ENCODE results near the gene OTOGL.
"Not testable (repeated sequence)": the region's sequence is repeated elsewhere in the genome, so short reads cannot be mapped to it uniquely, and the experiment has no call there.

The OTOGL gene

DNA sequence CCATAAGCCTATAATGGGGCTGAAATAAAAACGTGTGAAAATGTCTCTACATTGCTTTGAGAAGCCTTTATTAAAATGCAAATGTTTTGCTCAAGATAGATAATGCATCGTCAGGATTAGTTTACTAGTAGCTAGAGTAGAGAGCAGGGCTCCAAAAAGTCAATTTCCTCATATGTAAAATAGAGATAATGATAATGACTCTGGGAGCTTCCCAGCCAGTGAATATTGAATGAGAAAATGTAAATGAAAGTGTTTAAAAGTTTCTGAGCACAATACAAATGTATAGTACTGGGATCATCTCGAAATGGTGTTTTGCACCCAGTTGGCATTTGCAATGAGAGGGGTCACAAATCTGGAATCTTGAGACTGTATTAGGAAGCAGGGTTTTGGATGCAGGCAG lies 135.3 kb downstream of the OTOGL start:
- no peak for DNase-seq

DNA sequence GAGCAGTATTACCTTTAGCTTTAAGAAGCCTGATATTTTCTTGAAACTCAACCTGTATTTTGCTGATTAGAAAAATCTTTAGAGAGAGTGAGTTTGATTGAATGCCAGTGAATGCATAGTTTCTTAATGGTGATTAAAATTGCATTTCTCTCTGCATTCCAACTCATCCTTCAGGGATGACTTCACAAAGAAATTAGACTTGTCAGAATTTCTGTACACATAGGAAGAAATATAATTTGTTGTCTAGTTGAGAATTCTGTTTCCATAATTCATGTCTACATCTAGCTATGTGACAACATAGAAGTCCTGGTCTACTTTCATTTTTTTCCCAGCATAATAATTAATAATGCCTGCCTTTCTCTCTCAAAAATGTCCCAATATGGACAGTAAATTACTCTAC lies 136.6 kb downstream of the OTOGL start:
- DNase-seq = no peak

DNA sequence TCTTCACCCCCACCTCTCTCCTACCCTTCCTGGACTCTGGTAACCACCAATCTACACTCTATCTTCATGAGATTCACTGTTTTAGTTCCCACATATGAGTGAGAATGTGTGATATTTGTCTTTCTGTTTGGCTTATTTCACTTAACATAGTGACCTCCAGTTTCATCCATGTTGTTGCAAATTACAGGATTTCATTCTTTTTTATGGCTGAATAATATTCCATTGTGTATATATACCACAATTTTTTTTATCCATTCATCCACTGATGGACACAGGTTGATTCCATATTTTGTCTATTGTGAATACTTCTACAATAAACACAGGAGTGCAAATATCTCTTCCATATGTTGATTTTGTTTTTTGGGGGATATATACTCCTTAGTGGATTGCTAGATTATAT lies 140.5 kb downstream of the OTOGL start:
- DNase-seq = no peak

DNA sequence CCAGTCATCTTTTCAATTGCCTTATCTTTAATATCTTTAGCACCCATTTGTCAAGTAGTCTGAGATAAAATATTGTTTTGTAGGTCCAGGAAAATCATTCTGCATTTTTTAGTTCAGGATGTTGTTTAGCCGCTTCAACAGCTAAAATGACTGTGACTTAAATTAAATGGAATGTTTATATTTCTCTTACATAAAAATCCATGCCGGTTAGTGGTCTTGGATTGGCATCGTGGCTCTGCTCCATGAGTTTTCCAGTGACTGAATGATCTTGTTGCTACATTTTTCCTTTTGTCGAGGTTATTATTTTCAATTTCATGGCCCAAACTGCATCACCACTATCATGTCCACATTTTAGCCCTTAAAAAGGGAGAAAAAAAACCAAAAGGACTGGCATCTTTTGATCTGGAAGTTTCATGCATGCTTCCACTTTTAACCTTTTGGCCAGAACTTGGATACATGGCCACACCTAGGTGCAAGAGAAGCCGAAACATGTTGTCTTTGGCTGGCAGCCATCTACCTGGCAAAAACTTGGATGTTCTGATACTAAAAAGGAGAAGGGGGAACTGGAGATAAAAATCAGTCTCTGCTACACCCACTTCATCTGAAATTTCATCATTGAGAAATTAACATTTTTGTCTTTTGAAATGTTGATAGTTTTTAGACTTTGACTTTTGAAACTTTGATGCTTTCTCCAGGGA lies 142.4 kb downstream of the OTOGL start:
- no peak for DNase-seq

DNA sequence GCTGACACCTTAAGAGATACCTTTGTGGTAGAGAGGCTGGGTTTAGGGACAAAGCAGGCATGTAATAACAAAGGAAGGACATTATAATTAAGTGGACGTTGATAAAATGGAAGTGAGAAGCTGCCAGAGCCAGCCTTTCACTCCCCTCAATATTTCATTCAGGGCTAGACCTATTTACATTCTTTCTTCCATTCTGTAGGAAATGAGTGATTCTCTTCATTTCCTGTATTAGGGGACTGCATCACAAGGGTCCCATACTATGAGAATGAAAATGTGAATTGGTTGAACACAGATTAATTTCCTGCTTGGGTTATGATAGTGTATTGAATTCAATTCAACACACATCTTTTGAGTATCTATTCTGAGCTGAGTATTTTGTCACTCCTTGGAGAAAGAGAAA lies 143.0 kb downstream of the OTOGL start:
- DNase-seq = no peak

DNA sequence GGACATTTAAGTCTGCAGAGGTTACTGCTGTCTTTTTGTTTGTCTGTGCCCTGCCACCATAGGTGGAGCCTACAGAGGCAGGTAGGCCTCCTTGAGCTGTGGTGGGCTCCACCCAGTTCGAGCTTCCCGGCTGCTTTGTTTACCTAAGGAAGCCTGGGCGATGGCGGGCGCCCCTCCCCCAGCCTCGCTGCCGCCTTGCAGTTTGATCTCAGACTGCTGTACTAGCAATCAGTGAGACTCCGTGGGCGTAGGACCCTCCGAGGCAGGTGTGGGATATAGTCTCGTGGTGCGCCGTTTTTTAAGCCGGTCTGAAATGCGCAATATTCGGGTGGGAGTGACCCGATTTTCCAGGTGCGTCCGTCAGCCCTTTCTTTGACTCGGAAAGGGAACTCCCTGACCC lies 150.2 kb downstream of the OTOGL start:
- DNase-seq = not testable (repeated sequence)

DNA sequence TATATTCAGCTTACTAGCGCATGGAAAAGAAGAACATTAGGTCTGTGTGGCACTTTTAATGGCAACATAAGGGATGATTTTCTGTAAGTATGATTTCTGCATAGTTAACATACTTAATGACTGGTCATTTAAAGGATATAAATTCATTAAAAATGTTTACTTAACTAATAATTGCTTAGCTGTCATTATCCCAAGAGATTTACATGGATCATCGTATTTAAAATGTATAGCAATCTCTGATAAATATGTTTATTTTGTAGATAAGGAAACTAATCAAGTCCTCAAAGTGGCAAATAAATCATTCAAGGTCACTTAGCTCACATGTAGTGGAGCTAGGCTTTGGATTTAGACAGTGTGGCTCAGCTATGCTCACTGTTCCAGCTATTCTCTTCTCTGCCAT lies 158.6 kb downstream of the OTOGL start:
- DNase-seq = no peak

DNA sequence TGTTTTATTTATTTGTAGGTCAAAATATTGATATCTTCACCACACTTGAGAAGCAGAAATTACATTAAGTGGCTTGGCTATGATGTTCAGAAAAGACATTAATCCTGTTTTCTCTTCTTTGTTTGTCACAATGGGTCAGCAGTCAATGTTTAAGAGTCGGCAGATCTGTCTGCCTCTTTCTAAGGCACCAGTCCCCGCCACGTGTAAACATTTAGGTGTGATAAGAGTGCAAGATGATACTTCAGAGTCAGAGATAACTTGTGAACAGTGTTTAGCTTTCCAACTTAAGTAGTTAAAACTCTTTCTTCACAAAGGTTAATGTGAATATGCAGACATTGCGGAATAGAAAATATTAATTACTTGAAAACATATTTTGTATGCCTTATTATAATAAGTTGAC lies 160.9 kb downstream of the OTOGL start:
- no peak for DNase-seq

DNA sequence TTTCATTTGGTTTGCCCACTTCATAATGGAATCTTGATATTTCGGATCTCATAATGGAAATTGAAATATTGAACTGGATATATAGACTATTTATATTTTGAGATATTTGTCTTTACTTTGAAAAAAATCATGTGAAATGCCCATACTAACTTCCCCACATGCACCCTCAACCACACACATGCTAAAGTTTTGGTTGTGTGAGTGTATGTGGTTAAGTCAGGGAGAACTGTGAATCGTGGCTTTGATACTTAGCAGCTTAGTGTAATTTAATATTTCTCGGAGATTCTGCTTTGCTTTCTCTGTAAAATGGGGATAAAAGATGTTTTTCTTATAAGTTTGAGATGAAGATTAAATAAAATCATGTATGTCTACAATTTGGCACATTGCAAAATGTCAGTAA lies 162.1 kb downstream of the OTOGL start:
- no peak for DNase-seq

DNA sequence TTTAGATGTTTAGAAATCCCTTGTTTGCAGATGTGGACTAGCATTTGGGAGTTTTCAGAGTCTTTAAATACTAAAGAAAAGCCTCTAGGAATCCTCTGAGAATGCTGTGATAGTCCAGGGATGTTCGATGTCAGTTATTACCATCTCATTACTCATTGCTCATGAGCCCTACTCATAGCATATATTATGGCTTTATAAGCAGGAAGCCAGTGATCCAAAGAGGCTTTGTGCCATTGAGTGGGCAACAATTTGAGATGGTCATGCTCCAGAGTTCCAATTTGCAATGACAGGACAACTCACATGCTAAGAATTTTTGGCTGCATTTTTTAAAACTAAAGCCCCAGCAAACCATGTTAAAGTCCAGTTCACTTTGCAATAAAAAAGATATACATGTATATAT lies 163.0 kb downstream of the OTOGL start:
- no peak for DNase-seq

DNA sequence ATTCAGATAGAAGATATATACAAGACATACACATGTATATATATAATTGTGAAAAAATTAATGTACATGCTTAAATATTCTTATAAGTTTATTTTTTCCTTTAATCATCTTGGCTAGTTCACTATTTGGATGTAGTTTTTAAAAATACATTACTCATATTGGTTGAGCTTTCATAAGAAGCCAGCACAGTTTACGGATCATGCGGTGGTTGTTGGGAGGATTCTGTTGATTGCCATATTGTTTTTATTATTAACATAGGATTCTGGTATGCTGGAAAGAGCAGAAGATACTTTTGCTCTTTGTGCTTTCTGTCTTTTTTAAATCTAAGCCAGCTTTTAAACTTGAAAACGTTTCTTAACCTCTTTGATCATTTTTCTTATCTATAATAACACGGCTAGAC lies 163.4 kb downstream of the OTOGL start:
- DNase-seq = no peak

DNA sequence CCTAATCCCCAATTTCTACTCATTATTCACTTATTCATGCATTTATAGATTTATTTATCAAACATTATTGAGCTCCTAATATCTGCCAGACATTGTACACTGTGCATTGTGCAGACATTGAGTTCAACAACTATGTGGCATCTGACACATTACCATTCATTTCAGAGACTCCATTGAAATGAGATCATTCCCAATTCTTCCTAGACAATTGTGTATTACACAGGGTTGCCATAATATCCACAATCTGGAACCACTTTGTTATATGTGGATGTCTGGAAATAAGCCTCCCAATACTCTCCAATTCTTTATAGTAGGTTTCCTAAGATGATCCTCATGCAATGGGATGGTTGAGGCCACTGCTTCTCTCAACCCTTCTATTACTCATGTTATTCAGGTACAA lies 165.0 kb downstream of the OTOGL start:
- DNase-seq = no peak

DNA sequence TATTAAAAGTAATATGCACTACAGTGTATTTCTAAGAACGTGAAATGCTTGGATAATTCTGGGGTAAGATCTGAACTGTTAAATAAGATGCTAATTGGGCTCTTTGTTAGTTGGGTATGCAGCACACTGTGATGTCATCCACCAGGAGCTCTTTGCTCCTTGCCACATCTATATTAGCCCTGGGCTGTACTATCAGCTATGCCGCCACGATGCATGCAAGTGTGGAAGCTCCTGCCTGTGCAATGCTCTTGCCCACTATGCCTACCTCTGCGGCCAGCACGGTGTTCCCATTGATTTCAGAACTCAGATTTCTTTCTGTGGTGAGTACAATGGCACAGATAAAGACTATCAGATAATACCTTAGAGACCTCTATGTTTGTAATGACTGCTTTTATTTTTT lies 165.6 kb downstream of the OTOGL start:
- no peak for DNase-seq

DNA sequence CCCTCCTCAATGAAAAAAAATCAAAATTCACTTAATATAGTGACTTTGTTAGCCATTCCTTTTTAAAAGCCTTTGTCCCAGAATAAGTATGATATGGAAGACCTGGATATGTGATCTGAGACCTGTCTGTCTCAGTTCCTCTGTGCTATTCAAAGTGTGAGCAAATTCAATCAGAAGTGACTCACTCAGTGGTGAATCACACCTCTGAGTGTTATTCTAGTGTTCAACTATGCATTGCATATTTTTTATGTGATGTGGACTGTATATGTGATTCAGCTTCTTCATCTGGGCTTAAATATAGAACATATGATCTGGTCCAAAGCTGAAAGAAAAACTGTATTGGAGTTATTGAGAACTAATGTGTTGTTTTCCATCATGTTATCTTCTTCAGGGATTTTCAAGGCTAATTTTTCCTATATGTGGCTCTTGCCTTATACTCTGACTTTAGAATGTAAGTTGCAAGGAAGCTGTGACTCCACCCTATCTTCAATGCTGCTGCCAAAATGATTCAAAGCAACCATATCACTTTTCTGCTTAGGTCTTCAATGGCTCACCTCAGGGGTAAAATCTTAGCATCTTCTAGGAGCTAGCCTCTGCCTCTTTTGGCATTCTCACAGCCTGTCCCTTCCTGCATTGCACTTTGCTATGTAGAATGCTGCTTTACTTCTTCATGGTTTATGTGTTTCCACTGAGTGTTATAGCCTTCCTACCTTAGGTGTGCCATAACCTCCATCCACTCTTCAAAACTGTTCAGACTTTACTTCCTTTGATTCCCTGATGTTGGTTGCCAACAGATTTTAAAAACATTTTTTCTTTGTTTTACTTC lies 169.8 kb downstream of the OTOGL start:
- DNase-seq = no peak

DNA sequence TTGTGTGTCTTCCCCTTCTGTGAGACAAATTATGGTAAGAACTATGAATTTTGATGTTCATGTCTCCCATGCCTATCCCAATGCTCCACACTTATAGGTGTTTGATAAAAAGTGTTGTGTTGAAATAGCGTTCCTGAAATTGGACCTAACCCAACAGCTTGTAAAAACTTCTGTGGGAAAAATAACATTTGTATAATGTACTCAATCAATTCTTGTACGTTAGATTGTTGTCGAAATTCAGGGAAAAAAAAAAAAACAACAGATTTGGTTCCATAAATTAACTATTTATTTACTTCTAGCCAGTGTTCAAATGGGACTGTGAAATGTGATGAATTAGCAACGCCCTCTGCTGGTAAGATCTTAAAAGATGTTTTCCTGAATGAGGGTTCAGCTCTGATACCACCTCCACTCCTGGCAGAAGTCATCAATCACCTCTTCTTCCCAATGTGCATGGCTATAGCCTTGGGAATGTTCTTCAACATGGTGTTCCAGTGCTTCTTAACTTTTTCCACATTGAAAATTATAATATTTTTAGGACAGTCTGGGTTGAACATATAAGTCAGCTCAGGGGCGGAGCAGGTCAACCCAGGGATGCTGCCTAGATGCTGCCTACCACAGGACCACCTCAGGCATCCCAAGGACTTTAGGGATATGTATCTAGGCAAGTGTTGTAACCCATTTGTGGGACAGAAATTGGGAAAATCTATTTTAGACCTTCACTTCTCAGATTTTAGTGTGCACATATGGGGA lies 170.6 kb downstream of the OTOGL start:
- no peak for DNase-seq

DNA sequence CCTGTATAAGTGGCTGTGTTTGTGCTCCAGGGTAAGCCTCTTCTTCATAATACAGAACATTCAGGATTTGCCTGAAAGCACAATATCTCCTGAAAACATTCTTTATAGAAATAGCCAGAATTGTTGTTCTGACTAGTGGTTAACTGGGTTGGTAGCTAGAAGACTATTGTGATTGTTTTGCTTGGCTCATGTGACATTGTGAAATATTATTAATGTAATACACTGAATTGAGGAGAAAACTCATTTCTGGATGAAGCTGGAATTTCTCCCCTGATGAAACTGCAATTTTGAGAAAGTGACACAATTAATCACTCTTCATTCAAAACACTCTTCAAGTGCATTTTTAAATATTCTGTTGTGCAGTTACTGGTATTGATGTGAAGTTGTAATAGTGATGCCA lies 172.4 kb downstream of the OTOGL start:
- DNase-seq = no peak

DNA sequence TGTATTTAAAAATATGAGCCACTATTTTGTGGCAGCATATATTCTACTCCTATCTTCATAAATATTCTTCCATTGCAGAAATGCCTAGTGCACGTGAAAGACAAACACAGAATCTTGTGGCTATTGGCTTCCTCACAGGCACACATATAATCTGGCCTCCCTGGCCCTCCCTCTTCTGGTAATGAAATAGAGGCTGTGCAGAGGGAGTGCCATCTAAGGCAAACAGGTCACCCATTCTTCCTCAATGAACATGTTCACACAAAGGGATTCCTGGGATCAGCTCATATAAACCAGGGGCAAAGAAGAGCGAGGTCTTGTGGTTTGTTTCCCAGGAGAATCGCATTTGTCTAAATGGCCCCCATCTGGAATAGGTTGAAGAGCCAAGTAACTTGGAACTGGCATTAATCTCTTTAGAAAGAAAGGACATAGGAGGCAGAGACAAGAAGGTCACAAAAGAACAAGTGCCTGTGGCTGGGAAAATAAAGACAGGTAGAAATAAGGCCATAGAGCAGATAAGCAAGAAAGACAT lies 173.1 kb downstream of the OTOGL start:
- no peak for DNase-seq

DNA sequence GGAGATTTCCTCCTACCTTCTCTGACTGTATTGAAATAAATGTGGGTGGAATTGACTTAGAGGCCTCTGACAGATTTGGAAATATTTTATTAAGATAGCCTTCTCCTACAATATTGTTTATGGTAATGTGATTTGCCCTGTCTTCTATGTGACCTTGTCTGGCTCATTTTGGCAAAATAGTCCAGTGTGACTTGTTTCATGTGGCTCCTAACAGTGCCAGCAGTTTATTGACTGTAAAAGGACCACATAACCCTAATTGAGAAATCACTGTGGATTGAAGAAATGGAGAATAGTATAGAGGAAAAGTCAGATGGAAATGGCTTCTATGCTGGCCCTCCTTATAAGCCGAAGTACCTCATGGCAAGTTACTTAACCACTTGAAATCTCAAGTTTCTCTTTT lies 173.8 kb downstream of the OTOGL start:
- DNase-seq = no peak

DNA sequence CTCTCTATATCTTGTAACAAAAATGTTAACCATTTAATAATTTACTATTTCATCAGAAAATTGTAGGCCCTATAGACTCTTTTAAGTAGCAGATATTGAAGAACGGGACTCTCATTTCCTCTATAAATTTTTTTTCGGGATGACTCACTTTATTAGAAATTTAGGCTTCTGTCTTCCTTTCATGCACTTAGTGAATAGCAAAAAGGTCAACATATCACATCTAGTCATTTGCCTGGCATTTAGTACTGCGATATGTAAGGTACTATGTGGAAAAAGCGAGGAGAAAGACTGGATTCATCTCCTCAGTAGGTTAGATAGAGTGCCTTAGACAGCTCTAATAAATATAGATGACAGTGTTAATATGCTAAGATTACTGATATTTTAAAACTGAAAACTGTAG lies 178.4 kb downstream of the OTOGL start:
- DNase-seq = no peak

DNA sequence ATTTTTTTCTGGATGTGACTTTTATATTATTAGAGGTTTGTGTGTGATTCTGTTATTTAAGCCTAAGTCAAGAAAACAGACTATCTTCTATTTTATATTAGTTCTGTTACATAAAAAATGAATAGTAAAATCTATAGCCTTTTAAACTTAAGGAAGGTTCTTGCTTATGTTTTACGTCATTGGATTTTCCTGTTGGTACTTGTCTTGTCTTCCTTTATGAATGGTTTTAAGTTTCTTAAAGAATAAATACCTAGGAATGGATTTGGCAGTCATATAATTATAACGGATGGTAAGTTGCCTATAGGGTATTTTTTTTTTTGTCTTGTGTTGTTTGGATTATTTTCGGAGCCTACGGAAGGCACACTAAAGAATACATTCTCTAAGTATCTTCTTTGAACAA lies 182.9 kb downstream of the OTOGL start:
- no peak for DNase-seq

DNA sequence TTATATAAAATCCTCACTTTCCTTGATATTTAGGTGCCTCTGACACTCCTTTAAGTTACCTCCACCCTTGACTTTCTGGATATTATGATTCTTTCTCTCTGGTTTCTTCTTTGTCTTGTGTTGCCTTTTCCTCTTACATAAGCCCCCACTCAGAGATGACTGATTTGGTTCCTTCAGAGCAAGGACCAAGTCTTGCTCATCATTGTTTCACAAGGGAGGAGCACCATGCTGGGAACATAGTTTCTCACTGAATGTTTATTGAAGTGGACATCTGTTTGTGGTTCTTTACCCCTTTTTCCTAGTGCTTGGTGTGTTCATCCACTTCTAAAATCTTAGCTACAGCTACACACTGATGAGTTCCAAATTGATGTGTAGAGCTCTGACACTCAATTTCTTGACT lies 183.4 kb downstream of the OTOGL start:
- no peak for DNase-seq

DNA sequence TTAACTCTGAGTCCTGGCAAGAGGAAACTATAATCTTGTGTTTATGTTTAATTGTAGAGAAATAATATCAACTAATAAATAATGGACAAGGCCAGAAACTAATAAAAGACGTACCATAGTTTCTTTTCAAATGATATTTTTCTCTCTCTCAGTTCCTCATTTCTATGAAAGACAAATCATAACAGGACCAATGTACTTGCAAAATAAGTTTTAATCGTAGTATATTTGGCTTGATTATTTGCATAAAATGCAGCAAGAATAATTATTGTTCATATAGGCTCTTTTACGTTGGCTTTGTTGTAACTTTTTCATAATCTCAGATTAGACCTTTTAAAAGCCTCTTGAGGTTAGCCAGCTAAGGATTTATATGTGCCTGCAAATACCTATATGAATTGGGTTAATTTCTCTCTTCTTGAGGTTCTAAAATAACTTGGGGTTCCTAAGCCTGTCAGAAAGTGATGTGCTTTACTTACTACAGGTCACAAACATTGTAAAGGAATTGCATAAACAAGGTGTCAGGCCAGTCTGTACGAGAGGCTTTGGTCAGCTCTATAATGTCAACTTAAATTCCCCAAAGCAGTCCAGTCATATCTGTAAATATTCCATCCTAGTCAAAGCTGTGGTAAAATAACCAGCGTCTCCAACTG lies 191.9 kb downstream of the OTOGL start:
- no peak for DNase-seq

DNA sequence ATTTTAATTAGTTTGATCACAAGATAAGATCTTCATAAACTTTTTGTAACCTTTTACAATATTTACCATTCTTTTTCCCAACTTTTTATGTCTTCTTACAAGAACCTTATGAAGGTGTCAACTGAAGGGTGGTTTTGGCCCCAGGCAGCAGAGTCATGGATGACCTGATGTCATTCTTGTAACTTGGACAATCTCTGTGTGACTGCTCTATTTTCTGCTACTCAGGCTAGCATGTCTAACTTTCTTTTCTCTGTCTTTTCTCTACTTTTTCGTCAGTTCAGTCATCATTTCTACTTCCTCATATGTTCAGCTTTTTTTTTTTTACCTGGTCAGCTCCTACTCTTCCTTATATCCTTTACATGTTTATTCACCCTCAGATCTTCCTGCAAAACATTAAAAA lies 194.0 kb downstream of the OTOGL start:
- DNase-seq = no peak

Data from CD4-positive, alpha-beta T cell treated with Interleukin-15 for 1 hour (primary cell).